ENCODE data around the gene PATE1.

GRCh38 chr11:125777309-125777708 is 31.2 kb downstream of the PATE1 start:
- TF ChIP-seq CTCF (IDR thresholded peaks at IDR 0.05) = no peak
- TF ChIP-seq POLR2A (IDR thresholded peaks at IDR 0.05) = no peak
